Measurements from ENCODE around the gene SLC16A9.

SLC16A9 gene

GRCh38 chr10:59628456-59628855 lies 81.2 kb downstream of the SLC16A9 start:
- no peak for DNase-seq (ENCODE audit: low spot score)

GRCh38 chr10:59627366-59628018 lies 82.2 kb downstream of the SLC16A9 start:
- DNase-seq (ENCODE audit: low spot score) = no peak

- DNase-seq (ENCODE audit: low spot score) = no peak
Measured at GRCh38 chr10:59626523-59626869, 83.2 kb downstream of the SLC16A9 start.

GRCh38 chr10:59625721-59626522 lies 83.7 kb downstream of the SLC16A9 start:
- peak; percentile 67 for DNase-seq (ENCODE audit: low spot score)

- no peak for DNase-seq (ENCODE audit: low spot score)
Measured at GRCh38 chr10:59624951-59625350, 84.7 kb downstream of the SLC16A9 start.

- no peak for DNase-seq (ENCODE audit: low spot score)
Measured at GRCh38 chr10:59624136-59624535, 85.5 kb downstream of the SLC16A9 start.

GRCh38 chr10:59623133-59624121 lies 86.2 kb downstream of the SLC16A9 start:
- DNase-seq (ENCODE audit: low spot score) = no peak

- peak; percentile 72 for DNase-seq (ENCODE audit: low spot score)
Measured at GRCh38 chr10:59622320-59623132, 87.1 kb downstream of the SLC16A9 start.

GRCh38 chr10:59621771-59622170 lies 87.9 kb downstream of the SLC16A9 start:
- no peak for DNase-seq (ENCODE audit: low spot score)

- DNase-seq (ENCODE audit: low spot score) = no peak
Measured at GRCh38 chr10:59618666-59619065, 91.0 kb downstream of the SLC16A9 start.

GRCh38 chr10:59617996-59618395 lies 91.7 kb downstream of the SLC16A9 start:
- DNase-seq (ENCODE audit: low spot score) = no peak

- no peak for DNase-seq (ENCODE audit: low spot score)
Measured at GRCh38 chr10:59611048-59611447, 98.6 kb downstream of the SLC16A9 start.

- no peak for DNase-seq (ENCODE audit: low spot score)
Measured at GRCh38 chr10:59607970-59608369, 101.7 kb downstream of the SLC16A9 start.

GRCh38 chr10:59606551-59606961 lies 103.1 kb downstream of the SLC16A9 start:
- DNase-seq (ENCODE audit: low spot score) = peak; percentile 81

- DNase-seq (ENCODE audit: low spot score) = no peak
Measured at GRCh38 chr10:59601985-59602384, 107.7 kb downstream of the SLC16A9 start.

All from putamen (tissue), 1 donor.